ENCODE measurements around the gene LCMT2.

GRCh38 chr15:43317566-43318184 is 12.7 kb downstream of the LCMT2 start:
- TF ChIP-seq, protein P1, sequence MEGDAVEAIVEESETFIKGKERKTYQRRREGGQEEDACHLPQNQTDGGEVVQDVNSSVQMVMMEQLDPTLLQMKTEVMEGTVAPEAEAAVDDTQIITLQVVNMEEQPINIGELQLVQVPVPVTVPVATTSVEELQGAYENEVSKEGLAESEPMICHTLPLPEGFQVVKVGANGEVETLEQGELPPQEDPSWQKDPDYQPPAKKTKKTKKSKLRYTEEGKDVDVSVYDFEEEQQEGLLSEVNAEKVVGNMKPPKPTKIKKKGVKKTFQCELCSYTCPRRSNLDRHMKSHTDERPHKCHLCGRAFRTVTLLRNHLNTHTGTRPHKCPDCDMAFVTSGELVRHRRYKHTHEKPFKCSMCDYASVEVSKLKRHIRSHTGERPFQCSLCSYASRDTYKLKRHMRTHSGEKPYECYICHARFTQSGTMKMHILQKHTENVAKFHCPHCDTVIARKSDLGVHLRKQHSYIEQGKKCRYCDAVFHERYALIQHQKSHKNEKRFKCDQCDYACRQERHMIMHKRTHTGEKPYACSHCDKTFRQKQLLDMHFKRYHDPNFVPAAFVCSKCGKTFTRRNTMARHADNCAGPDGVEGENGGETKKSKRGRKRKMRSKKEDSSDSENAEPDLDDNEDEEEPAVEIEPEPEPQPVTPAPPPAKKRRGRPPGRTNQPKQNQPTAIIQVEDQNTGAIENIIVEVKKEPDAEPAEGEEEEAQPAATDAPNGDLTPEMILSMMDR (IDR thresholded peaks at IDR 0.05) = no peak
- no peak for TF ChIP-seq POLR2A (IDR thresholded peaks at IDR 0.05)
